Measurements from ENCODE around the gene NCAM1.

The NCAM1 gene

DNA sequence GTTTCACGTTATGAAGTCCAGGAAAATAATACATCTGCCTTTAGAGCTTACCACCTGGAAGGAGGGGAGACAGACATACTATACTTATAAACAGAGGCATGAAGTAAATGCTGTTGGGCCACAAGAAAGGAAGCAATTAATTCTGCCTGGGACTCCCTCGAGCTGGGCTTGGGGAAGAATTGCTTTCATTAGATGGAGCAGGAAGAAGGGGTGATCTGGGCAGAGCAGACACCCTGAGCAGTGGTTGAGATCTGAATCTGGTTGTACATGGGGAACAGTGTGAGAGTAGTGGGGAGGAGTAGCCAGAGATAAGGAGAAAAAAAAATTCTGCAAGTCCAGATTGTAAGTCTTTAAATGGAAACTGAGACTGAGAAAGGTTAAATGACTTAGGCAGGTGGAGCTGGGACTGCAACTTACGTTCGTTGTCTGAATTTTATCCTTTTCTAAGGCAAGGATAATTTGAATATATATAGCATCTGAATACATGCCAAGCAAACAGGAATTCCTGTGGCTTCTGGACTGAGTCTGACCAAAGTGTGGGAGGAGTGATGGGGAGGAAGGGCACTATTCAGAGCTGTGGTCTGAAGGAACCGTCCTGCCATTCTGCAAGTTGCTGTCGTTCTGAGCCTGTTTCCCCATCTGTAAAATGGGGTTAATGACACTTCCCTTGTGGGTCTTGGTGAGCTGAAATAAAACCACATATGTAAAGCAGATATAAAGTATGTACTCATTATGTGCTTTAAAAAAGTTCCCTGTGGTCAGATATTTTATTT, 7.9 kb downstream of the NCAM1 start:
- DNase-seq = no peak

- DNase-seq = no peak
Observed at GRCh38 chr11:112971195-112971594, 10.0 kb downstream of the NCAM1 start.

DNA sequence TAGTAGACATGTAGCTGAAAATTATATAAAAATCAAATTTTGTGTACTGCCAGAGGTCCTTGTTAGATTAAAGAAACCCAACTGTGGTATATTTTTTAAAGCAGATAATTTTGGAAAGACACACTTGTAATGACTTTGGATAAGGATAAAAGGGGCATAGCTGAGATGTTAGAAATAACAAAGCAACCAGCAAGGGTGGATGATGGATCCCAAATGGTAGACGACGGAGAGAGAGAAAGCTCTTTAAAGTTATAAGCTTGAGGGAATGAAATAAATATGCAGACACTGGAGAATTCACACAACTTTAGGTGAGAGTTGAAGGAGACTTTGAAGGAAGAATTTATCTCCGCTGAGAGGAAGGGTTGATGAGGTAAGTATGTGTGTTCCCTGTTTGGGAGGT, 10.6 kb downstream of the NCAM1 start:
- DNase-seq = no peak

DNA sequence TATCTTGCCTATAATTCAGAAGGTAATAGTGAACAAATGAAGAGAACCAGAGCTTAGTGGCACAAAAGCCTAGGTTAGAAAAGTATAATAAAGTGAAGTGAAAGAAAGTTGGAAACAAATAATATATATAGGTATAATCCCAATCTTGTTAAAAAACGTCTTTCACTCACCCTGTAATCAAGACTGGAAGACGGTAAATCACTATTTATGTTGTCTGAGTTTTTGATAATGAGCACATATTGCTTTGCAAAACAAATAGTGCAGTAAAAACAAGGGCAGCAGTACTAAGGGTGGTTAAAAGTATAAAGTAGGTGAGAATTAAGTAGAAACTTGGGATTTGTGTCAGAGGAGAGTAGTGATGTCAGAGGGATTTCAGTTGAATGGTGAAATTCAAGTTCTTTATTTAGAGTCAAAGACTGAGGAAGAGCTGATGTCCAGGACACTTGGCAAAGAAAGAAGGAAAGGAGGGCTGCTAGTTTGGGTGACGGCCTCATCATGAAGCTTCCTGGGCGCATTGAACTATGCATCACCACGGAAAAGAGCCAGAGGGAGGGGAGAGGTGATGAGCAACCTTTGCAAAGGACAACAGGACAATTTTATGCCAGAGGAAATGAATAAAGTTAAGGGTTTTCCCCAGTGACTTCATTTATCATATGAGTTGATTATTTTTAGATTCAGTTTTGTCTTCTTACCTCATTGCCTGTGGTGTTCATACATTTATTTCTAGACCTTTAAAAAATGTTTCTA, 11.4 kb downstream of the NCAM1 start:
- DNase-seq = no peak

GRCh38 chr11:112975051-112975450, 13.8 kb downstream of the NCAM1 start:
- DNase-seq = no peak

DNA sequence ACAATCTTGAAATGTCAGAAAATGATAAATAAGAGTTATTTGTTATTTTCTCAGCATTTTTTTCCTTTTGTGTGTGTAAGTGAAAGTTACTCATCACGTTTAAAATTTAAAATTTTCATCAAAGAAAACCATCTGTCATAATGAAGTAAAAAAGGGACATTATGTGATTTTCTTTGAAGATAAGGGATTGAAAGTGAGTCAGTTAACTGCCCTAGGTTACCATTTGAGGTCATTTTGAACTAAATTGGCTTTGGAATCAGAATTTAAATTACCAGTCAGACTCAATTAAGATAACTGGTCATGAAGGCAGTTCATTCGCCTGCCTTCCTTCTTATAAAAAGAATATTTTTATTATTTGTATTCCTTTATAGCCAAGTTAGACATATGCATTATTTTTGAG, 14.3 kb downstream of the NCAM1 start:
- DNase-seq = no peak

DNA sequence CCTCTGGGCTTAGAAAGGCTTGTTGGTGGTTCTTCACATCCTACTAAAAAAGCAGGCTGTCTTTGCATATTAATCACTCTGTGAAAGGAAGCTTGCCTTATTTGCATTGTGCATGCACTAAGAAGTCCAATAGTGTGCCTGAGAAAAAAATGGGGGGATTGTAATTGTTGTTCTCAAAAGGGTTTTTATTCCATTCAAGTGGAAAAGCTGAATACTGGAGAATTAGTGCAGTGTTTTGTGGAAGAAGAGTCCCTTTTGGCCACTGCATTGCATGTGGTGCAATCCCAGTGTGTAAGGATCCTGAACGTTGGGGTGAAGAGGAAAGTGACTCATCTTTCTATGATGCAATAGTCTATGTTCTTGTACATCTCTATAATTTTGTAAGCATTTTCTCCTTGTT, 16.5 kb downstream of the NCAM1 start:
- no peak for DNase-seq

DNA sequence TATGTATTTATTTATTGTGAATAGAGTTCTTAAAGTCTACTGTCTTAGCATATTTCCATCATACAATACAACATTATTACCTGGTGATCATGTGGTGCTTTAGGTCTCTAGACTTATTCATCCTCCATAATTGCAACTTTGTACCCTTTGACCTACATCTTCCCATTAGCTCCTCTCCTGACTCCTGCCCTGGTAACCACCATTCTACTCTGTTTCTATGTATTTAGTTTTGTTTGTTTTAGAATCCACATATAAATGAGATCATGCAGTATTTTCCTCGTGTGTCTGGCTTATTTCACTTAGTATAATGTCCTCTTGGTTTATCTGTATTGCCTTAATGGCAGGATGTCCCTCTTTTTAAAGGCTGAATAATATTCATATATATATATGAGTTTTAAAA, 22.7 kb downstream of the NCAM1 start:
- no peak for DNase-seq

DNA sequence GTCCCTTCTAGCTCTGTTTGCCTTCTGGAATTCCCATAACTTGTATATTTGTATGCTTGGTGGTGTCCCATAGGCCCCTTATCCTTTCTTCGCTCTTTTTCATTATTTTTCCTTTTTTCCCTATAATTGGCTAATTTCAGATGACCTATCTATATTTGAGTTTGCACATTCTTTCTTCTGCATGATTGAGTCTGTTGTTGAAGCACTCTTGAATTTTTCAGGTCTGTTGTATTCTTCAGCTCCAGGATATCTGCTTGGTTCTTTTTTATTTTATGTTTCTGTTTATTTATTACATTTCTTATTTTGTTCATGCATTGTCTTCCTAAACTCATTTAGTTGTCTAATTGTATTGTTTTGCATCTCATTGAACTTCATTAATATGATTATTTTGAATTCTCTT, 28.0 kb downstream of the NCAM1 start:
- no peak for DNase-seq

DNA sequence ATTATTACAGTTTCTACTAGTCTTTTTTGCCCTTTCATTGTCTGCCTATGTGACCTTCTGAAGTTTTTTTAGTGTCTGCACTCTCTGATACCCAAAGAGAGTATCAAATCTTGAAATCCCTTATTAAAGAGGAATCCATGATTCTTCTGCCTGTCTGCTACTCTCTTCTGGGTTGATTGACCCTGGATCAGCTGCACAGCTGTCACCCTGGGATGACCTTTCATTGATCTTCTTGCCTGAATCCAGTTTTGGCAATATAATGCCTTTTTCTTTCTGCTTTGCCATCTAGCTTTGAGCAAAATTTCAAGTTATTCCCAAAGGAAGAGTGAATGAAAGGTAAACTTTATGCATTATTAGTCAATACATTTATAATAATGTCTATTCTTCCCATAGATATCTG, 32.6 kb downstream of the NCAM1 start:
- no peak for DNase-seq

GRCh38 chr11:112995423-112996090, 34.3 kb downstream of the NCAM1 start:
- no peak for DNase-seq

DNA sequence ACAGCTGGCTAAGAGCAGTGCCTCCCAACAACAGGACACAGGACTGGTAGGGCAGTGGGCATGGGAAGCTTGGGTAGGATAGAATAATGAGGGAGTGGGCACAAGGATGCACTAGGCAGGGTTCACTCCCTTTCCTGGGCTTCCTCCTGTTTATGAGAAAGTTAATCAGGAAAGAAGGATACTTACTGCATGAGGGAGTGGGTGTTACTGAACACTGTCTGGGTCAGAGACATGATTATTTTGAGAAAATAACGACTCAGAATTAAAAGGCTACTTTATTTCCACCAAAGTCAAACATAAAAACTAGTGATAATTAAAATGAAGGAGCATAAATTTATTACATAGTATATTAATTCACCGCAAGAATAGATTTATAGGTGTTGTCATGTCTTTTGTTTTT, 35.8 kb downstream of the NCAM1 start:
- no peak for DNase-seq

GRCh38 chr11:112997857-112998466, 36.7 kb downstream of the NCAM1 start:
- no peak for DNase-seq

DNA sequence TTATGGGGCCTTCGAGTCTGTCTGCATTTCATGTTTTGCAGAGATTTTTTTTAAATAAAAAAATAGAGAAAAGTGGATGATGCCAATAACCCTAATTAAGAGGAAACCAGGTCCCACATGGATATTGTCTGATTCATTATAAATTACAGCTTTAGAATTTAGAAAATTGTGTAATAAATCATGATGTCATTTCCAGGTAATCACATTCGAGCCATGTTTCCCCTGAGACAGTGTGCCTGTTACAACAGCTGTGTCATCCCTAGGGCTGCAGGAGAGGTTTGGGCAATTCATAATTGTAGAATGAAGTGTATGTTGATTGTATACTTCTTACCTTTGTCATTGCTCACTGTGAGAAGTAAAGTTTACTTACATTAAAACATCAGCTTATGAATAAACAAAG, 38.3 kb downstream of the NCAM1 start:
- no peak for DNase-seq

DNA sequence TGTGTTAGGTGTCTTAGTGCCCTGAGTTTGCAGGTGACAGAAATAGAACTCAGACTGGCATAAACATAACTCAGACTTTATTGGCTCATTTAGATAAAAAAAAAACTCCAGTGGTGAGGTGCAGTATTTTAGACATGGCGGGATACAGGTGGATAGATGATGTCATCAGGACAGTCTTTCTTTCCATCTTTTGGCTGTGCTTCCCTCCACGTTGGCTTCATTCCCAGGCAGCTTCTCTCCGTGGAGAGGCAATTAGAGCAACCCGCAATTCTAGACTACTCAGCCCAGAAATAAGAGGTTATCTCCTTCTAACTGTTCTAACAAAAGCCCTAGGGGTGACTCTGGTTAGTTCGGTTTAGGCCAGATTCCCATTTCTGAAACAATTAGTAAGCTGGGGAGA, 40.5 kb downstream of the NCAM1 start:
- no peak for DNase-seq

DNA sequence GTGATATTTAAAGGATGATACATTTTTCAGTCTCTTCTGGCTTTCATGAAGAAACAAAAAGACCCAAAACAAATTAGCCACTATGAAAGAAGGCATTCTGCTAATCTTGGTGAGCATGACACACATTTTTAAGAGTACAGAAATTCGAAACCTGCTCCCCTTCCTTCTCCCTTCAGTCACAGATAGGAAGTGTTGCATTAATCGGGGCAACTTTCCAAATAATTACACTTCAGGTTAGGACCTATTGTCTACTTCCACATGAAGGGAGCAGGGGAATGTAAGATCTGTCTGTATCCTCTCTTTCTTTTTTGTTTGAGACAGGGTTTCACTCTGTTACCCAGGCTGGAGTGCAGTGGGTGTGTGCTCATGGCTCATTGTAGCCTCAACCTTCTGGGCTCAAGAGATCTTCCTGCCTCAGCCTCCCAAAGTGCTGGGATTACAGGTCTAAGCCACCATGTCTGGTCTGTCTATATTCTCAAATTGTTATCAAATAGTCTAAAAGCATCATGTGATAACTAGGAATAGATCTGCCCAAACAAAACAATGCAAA, 45.8 kb downstream of the NCAM1 start:
- no peak for DNase-seq

GRCh38 chr11:113014262-113015097, 53.3 kb downstream of the NCAM1 start:
- DNase-seq = no peak

- no peak for DNase-seq
Observed at GRCh38 chr11:113015098-113015455, 53.9 kb downstream of the NCAM1 start.

GRCh38 chr11:113016905-113017304, 55.7 kb downstream of the NCAM1 start:
- no peak for DNase-seq

DNA sequence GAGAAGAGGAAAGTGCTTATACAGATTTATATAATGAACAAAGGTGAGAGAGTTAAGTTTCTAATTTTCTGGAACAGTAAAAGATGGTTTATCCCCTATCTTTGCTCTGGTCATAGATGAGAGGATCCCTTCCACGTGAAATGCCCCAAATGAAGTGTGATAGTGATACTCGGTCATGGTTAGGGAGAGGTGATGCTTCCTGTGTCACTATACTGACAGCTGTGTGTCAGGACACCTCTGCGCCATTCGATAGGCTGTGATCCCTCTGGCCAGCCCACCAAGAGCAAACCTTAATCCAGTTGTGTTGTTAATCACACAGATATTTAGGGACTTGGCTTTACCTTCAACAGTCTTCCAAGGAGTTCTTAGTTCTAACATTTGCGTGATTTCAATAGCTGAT, 57.7 kb downstream of the NCAM1 start:
- DNase-seq = no peak

GRCh38 chr11:113019711-113020110, 58.5 kb downstream of the NCAM1 start:
- no peak for DNase-seq

DNA sequence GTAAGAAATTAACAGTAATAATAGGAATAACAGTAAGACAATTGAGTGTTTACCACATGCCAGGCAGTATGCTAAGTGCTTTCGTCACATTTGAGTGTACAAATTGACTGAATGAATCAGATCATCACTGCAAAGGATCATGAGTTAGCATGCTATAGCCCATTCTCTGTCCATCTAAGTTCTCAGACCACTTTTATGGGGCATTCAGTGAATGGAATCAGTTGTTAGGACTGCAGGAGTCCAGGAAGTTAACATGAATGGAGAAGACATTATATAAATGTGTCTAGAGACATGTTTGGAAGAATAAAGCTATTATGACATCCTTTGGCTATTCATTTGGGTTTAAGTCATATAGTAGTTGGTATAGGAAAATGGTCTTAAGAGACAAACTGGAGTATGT, 59.9 kb downstream of the NCAM1 start:
- DNase-seq = no peak

Data from activated naive CD4-positive, alpha-beta T cell treated with Interleukin-2 at 50 U/mL for 16 hours (primary cell).